ENCODE data around the gene PARD6B. TPM values are rescaled to one million over a fixed set of nuclear protein-coding genes. Genes with fewer than 3 reads are reported as not detected.
"Not testable (repeated sequence)": the region's sequence is repeated elsewhere in the genome, so short reads cannot be mapped to it uniquely, and the experiment has no call there.

PARD6B gene
- total and polyA plus RNA-seq, 2 donors (not counting 1 experiment from before 2014, with no cell fraction given): 0.91 to 6.0 TPM

DNA sequence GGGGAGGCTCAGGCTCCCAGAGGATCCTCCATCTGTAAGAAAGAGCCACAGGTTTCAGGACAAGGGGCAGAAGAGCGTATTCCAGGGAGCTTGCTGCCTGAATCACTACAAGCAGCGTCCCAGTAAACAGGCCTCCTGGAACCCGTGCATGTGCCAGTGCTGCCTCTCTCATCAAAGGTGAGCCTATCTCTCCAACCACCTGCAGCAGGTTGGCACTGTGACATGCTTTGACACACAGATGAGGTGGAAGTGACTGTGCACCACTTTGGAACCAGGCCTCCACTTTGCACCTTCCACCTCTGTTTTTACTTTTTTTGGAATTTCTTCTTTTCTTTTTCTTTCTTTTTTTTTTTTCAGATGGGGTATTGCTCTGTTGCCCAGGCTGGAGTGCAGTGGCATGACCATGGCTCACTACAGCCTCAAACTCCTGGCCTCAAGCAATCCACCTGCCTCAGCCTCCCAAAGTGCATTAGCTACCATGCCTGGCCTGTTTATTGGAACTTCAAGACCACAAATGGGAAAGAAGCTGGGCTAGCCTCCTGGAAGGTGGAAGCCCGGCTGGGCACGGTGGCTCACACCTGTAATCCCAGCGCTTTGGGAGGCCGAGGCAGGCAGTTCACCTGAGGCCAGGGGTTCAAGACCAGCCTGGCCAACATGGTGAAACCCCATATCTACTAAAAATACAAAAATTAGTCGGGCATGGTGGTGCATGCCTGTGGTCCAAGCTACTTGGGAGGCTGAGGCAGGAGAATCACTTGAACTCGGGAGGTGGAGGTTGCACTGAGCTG lies 27.5 kb upstream of the PARD6B start:
- intact Hi-C loops (cut with micrococcal nuclease); H3K79me2 ChIP-seq (ENCODE audit: control insufficient read depth, insufficient read depth, low read length); H3K9me3 Mint-ChIP-seq (ENCODE audit: insufficient read depth); H3K36me3 ChIP-seq (replicated peaks in 1 of 2; ENCODE audit: control extremely low read depth in 1 of 2, control insufficient read depth in 1 of 2, extremely low read depth in 1 of 2, insufficient read depth in 2 of 2, low read length in 1 of 2); H2AFZ ChIP-seq (ENCODE audit: insufficient read depth, low read depth, low read length, poor library complexity, severe bottlenecking); H4K20me1 ChIP-seq (ENCODE audit: control insufficient read depth, insufficient read depth, low read length, poor library complexity, severe bottlenecking); H3K9ac ChIP-seq (ENCODE audit: low read length); H3K27ac ChIP-seq (ENCODE audit: low read length in 2 of 2); H3K27me3 ChIP-seq (replicated peaks in 1 of 4; ENCODE audit: control extremely low read depth in 1 of 4, control insufficient read depth in 3 of 4, insufficient read depth in 4 of 4, low read length in 3 of 4); H3K4me2 ChIP-seq (replicated peaks; ENCODE audit: low read depth, low read length, poor library complexity, severe bottlenecking); H3K9me3 ChIP-seq (ENCODE audit: control extremely low read depth in 1 of 3, control insufficient read depth in 2 of 3, insufficient read depth in 1 of 3, low read length in 2 of 3); H3K4me3 Mint-ChIP-seq; H3K4me1 ChIP-seq (ENCODE audit: control insufficient read depth in 2 of 2, insufficient read depth in 2 of 2, low read length in 2 of 2); POLR2A ChIA-PET; CTCF ChIA-PET; H3K4me1 Mint-ChIP-seq; H3K27ac Mint-ChIP-seq; H3K4me3 ChIP-seq (ENCODE audit: control extremely low read depth in 1 of 5, extremely low read depth in 1 of 5, insufficient read depth in 1 of 5, low read depth in 2 of 5, low read length in 4 of 5); ATAC-seq (ENCODE audit: low read depth); DNase-seq: not testable (repeated sequence)
- 91% methylated on average over 7 of the region's 9 CpGs for WGBS (ENCODE audit: insufficient coverage)
- peaks cover 23% of the 10 kb centered on the region for H3K27me3 Mint-ChIP-seq

DNA sequence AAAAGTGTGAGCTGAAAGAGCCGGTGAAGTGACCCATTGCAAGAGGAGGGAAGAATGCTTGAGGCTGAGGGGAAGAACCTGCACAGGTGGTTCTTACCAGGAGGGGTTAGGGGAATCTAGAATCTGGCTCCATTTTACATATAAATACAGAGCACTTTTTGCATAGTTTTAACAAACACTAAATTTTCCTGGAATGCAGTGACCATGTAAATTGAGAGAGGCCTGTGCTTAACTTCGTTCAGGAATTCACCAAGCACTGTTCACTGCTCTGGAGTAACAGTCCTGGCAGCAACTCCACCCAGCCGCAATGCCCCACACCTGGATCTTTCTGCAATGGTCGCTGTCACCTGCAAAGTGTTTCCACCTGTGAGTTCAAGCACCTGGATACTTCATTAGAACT lies 26.9 kb upstream of the PARD6B start:
- Histone ChIP-seq H3K27me3 (replicated peaks in 1 of 4; ENCODE audit: control extremely low read depth in 1 of 4, control insufficient read depth in 3 of 4, insufficient read depth in 4 of 4, low read length in 3 of 4) (no peaks in the 10 kb centered on the region), H3K4me1 (ENCODE audit: control insufficient read depth in 2 of 2, insufficient read depth in 2 of 2, low read length in 2 of 2) (no peaks in the 10 kb centered on the region), H3K4me2 (replicated peaks; ENCODE audit: low read depth, low read length, poor library complexity, severe bottlenecking) (no peak overlapping the region), H3K4me3 (ENCODE audit: control extremely low read depth in 1 of 5, extremely low read depth in 1 of 5, insufficient read depth in 1 of 5, low read depth in 2 of 5, low read length in 4 of 5) (no peak overlapping the region), H2AFZ (ENCODE audit: insufficient read depth, low read depth, low read length, poor library complexity, severe bottlenecking) (no peak overlapping the region), H3K9ac (ENCODE audit: low read length) (no peak overlapping the region), H4K20me1 (ENCODE audit: control insufficient read depth, insufficient read depth, low read length, poor library complexity, severe bottlenecking) (no peaks in the 10 kb centered on the region), H3K36me3 (replicated peaks in 1 of 2; ENCODE audit: control extremely low read depth in 1 of 2, control insufficient read depth in 1 of 2, extremely low read depth in 1 of 2, insufficient read depth in 2 of 2, low read length in 1 of 2) (no peaks in the 10 kb centered on the region), H3K9me3 (ENCODE audit: control extremely low read depth in 1 of 3, control insufficient read depth in 2 of 3, insufficient read depth in 1 of 3, low read length in 2 of 3) (no peaks in the 10 kb centered on the region), H3K79me2 (ENCODE audit: control insufficient read depth, insufficient read depth, low read length) (no peaks in the 10 kb centered on the region), H3K27ac (ENCODE audit: low read length in 2 of 2) (no peak overlapping the region)
- WGBS (ENCODE audit: insufficient coverage): 88% methylated on average over 3 of the region's 4 CpGs
- no peaks in the 10 kb centered on the region for H3K4me1 Mint-ChIP-seq
- no peak for ATAC-seq (ENCODE audit: low read depth)
- TF ChIP-seq, protein P1, sequence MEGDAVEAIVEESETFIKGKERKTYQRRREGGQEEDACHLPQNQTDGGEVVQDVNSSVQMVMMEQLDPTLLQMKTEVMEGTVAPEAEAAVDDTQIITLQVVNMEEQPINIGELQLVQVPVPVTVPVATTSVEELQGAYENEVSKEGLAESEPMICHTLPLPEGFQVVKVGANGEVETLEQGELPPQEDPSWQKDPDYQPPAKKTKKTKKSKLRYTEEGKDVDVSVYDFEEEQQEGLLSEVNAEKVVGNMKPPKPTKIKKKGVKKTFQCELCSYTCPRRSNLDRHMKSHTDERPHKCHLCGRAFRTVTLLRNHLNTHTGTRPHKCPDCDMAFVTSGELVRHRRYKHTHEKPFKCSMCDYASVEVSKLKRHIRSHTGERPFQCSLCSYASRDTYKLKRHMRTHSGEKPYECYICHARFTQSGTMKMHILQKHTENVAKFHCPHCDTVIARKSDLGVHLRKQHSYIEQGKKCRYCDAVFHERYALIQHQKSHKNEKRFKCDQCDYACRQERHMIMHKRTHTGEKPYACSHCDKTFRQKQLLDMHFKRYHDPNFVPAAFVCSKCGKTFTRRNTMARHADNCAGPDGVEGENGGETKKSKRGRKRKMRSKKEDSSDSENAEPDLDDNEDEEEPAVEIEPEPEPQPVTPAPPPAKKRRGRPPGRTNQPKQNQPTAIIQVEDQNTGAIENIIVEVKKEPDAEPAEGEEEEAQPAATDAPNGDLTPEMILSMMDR (IDR thresholded peaks at IDR 0.05): no peak
- TF ChIP-seq EZH2 (IDR thresholded peaks at IDR 0.05; ENCODE audit: borderline replicate concordance, insufficient read depth, low read depth, low read length, poor library complexity, severe bottlenecking): no peak
- H3K27ac Mint-ChIP-seq: no peak overlapping the region
- ChIA-PET POLR2A (no interaction called here), CTCF (no interaction called here)
- H3K4me3 Mint-ChIP-seq: no peak overlapping the region
- DNase-seq: no peak
- H3K9me3 Mint-ChIP-seq (ENCODE audit: insufficient read depth): no peaks in the 10 kb centered on the region
- intact Hi-C loops (cut with micrococcal nuclease): no loop called here
- peaks cover 27% of the 10 kb centered on the region for H3K27me3 Mint-ChIP-seq
